ENCODE results near the gene VSTM4.

VSTM4 gene

GRCh38 chr10:48983648-48984351 lies 131.5 kb downstream of the VSTM4 start:
- TF ChIP-seq GATA1 (IDR thresholded peaks at IDR 0.05; ENCODE audit: low read depth, low read length) (no peak), POLR2A (IDR thresholded peaks at IDR 0.05; ENCODE audit: low read length) (no peak)
- no peak for DNase-seq

- no peak for DNase-seq
- TF ChIP-seq POLR2A (IDR thresholded peaks at IDR 0.05; ENCODE audit: low read length) (no peak), GATA1 (IDR thresholded peaks at IDR 0.05; ENCODE audit: low read depth, low read length) (no peak)
Observed at GRCh38 chr10:48982584-48982983, 132.7 kb downstream of the VSTM4 start.

- TF ChIP-seq GATA1 (IDR thresholded peaks at IDR 0.05; ENCODE audit: low read depth, low read length) (no peak), POLR2A (IDR thresholded peaks at IDR 0.05; ENCODE audit: low read length) (no peak)
Observed at GRCh38 chr10:48981310-48981907, 133.9 kb downstream of the VSTM4 start.

GRCh38 chr10:48978318-48978717 lies 137.0 kb downstream of the VSTM4 start:
- no peak for DNase-seq
- TF ChIP-seq GATA1 (IDR thresholded peaks at IDR 0.05; ENCODE audit: low read depth, low read length) (no peak), POLR2A (IDR thresholded peaks at IDR 0.05; ENCODE audit: low read length) (no peak)

More at GRCh38 chr10:48981310-48981907, 133.9 kb downstream of the VSTM4 start:
- peak; percentile 18 to 49 for DNase-seq

- peak in 1 of 2 experiments; percentile 9 for DNase-seq
- TF ChIP-seq POLR2A (IDR thresholded peaks at IDR 0.05; ENCODE audit: low read length), result no peak
- no peak for TF ChIP-seq GATA1 (IDR thresholded peaks at IDR 0.05; ENCODE audit: low read depth, low read length)
Observed at GRCh38 chr10:48976196-48976595, 139.1 kb downstream of the VSTM4 start.

GRCh38 chr10:48974510-48975156 lies 140.7 kb downstream of the VSTM4 start:
- TF ChIP-seq POLR2A (IDR thresholded peaks at IDR 0.05; ENCODE audit: low read length) (no peak), GATA1 (IDR thresholded peaks at IDR 0.05; ENCODE audit: low read depth, low read length) (no peak)
- DNase-seq, result no peak

- no peak for TF ChIP-seq POLR2A (IDR thresholded peaks at IDR 0.05; ENCODE audit: low read length)
- no peak for TF ChIP-seq GATA1 (IDR thresholded peaks at IDR 0.05; ENCODE audit: low read depth, low read length)
- DNase-seq, result no peak
Observed at GRCh38 chr10:48973065-48973464, 142.3 kb downstream of the VSTM4 start.

- TF ChIP-seq GATA1 (IDR thresholded peaks at IDR 0.05; ENCODE audit: low read depth, low read length) (no peak), POLR2A (IDR thresholded peaks at IDR 0.05; ENCODE audit: low read length) (no peak)
- DNase-seq, result no peak
Observed at GRCh38 chr10:48970654-48971053, 144.7 kb downstream of the VSTM4 start.

GRCh38 chr10:48970046-48970445 lies 145.3 kb downstream of the VSTM4 start:
- no peak for DNase-seq
- TF ChIP-seq GATA1 (IDR thresholded peaks at IDR 0.05; ENCODE audit: low read depth, low read length) (no peak), POLR2A (IDR thresholded peaks at IDR 0.05; ENCODE audit: low read length) (no peak)

- no peak for DNase-seq
- TF ChIP-seq POLR2A (IDR thresholded peaks at IDR 0.05; ENCODE audit: low read length) (no peak), GATA1 (IDR thresholded peaks at IDR 0.05; ENCODE audit: low read depth, low read length) (no peak)
Observed at GRCh38 chr10:48968036-48968435, 147.3 kb downstream of the VSTM4 start.

- DNase-seq, result no peak
- TF ChIP-seq POLR2A (IDR thresholded peaks at IDR 0.05; ENCODE audit: low read length) (no peak), GATA1 (IDR thresholded peaks at IDR 0.05; ENCODE audit: low read depth, low read length) (no peak)
Observed at GRCh38 chr10:48965460-48965859, 149.9 kb downstream of the VSTM4 start.

Data from erythroblast (primary cell).